KMS-11 (cell line): ENCODE measurements around the gene POLR3K.

ENCODE experiments used
- H2AFZ ChIP-seq: fragments of 200-600 bp; sonication (generic); 2 replicates; pipeline ENCODE4 v1.6.1; 2016; ENCODE audit warnings: antibody characterized with exemption, mixed run types, low read depth
- H3K27ac ChIP-seq: fragments of 200-600 bp; sonication (generic); 2 replicates; pipeline ENCODE4 v1.6.1; 2016; ENCODE audit warnings: mild to moderate bottlenecking, mixed run types
- H3K27me3 ChIP-seq: fragments of 200-600 bp; sonication (generic); 2 replicates; pipeline ENCODE4 v1.6.1; 2017; ENCODE audit warnings: mild to moderate bottlenecking, low read depth, mixed run types, moderate library complexity; ENCODE audit not compliant: insufficient read depth
- H3K36me3 ChIP-seq: fragments of 200-600 bp; sonication (generic); 2 replicates; pipeline ENCODE4 v1.6.1; 2017; ENCODE audit warnings: mild to moderate bottlenecking, mixed run types; ENCODE audit not compliant: insufficient read depth
- H3K4me1 ChIP-seq: fragments of 200-600 bp; sonication (generic); 2 replicates; pipeline ENCODE4 v1.6.1; 2016; ENCODE audit warnings: mild to moderate bottlenecking, low read depth, mixed run types; ENCODE audit not compliant: poor library complexity, severe bottlenecking
- H3K4me2 ChIP-seq: fragments of 200-600 bp; sonication (generic); 2 replicates; pipeline ENCODE4 v1.7.0; 2016; ENCODE audit warnings: mild to moderate bottlenecking, mixed run types
- H3K4me3 ChIP-seq: fragments of 200-600 bp; sonication (generic); IDR thresholded peaks from 2 replicates; pipeline ENCODE4 v1.6.1; 2017; ENCODE audit warnings: low read depth, low read length, mixed read lengths; ENCODE audit not compliant: insufficient read depth
- H3K79me2 ChIP-seq: fragments of 200-600 bp; sonication (generic); 2 replicates; pipeline ENCODE4 v1.6.1; 2016; ENCODE audit warnings: low read depth, mixed run types; ENCODE audit not compliant: insufficient read depth
- H3K9ac ChIP-seq: fragments of 200-600 bp; sonication (generic); 2 replicates; pipeline ENCODE4 v1.6.1; 2016; ENCODE audit warnings: mild to moderate bottlenecking, mixed run types
- H4K20me1 ChIP-seq: fragments of 200-600 bp; sonication (generic); 2 replicates; pipeline ENCODE4 v1.6.1; 2016; ENCODE audit warnings: mild to moderate bottlenecking, mixed run types; ENCODE audit not compliant: insufficient read depth
- CTCF ChIP-seq: fragments of 200-600 bp; sonication (generic); conservative IDR thresholded peaks from 2 replicates; pipeline ENCODE4 v1.6.1; 2017; ENCODE audit warnings: low read depth, mild to moderate bottlenecking, antibody characterized with exemption, low read length, moderate library complexity, mixed read lengths

POLR3K gene

GRCh38 chr16:69181-69580, 15.8 kb upstream of the POLR3K start:
- Histone ChIP-seq H4K20me1 (no peaks in the 10 kb centered on the region), H3K27me3 (peaks cover 20% of the 10 kb centered on the region), H3K4me1 (peaks cover 20% of the 10 kb centered on the region), H2AFZ (no peak overlapping the region), H3K79me2 (no peaks in the 10 kb centered on the region), H3K27ac (no peak overlapping the region), H3K4me2 (no peak overlapping the region), H3K36me3 (no peaks in the 10 kb centered on the region), H3K9ac (no peak overlapping the region), H3K4me3 (no peak overlapping the region)
- no peak for TF ChIP-seq CTCF

- H3K4me2 ChIP-seq = no peak overlapping the region
- no peaks in the 10 kb centered on the region for H3K79me2 ChIP-seq
- H3K4me3 ChIP-seq = no peak overlapping the region
- no peak for TF ChIP-seq CTCF
- no peak overlapping the region for H3K9ac ChIP-seq
- H3K27me3 ChIP-seq = peaks cover 17% of the 10 kb centered on the region
- H3K36me3 ChIP-seq = no peaks in the 10 kb centered on the region
- H3K4me1 ChIP-seq = peaks cover 20% of the 10 kb centered on the region
- H3K27ac ChIP-seq = no peak overlapping the region
- no peaks in the 10 kb centered on the region for H4K20me1 ChIP-seq
- no peak overlapping the region for H2AFZ ChIP-seq
These were observed 14.7 kb upstream of the POLR3K start for GRCh38 chr16:67884-68789.

- TF ChIP-seq CTCF = no peak
- H3K27ac ChIP-seq = no peak overlapping the region
- H3K36me3 ChIP-seq = no peaks in the 10 kb centered on the region
- no peak overlapping the region for H2AFZ ChIP-seq
- H3K9ac ChIP-seq = no peak overlapping the region
- no peak overlapping the region for H3K4me3 ChIP-seq
- peaks cover 14% of the 10 kb centered on the region for H3K4me1 ChIP-seq
- peaks cover 11% of the 10 kb centered on the region for H3K27me3 ChIP-seq
- no peaks in the 10 kb centered on the region for H3K79me2 ChIP-seq
- no peaks in the 10 kb centered on the region for H4K20me1 ChIP-seq
- no peak overlapping the region for H3K4me2 ChIP-seq
These were observed 13.9 kb upstream of the POLR3K start for GRCh38 chr16:67183-67791.

- H3K27ac ChIP-seq = no peak overlapping the region
- peaks cover 5% of the 10 kb centered on the region; the same call in 1 of the 2 replicates for H3K27me3 ChIP-seq
- no peaks in the 10 kb centered on the region for H3K79me2 ChIP-seq
- peaks cover 10% of the 10 kb centered on the region for H3K4me1 ChIP-seq
- H4K20me1 ChIP-seq = no peaks in the 10 kb centered on the region
- no peak overlapping the region for H2AFZ ChIP-seq
- TF ChIP-seq CTCF = no peak
- no peaks in the 10 kb centered on the region for H3K36me3 ChIP-seq
- H3K4me2 ChIP-seq = no peak overlapping the region
- H3K9ac ChIP-seq = no peak overlapping the region
- no peak overlapping the region for H3K4me3 ChIP-seq
These were observed 13.1 kb upstream of the POLR3K start for GRCh38 chr16:66309-67182.
